ENCODE data around the gene IGF2BP1.

GRCh38 chr17:49082231-49082630 lies 85.0 kb downstream of the IGF2BP1 start:
- TF ChIP-seq CTCF (IDR thresholded peaks at IDR 0.05), result no peak
- TF ChIP-seq ZFX (IDR thresholded peaks at IDR 0.05; ENCODE audit: borderline replicate concordance), result no peak
